OCI-LY3 (cell line): ENCODE results near the gene RETN.

Source experiments
- EZH2phosphoT487 ChIP-seq: fragments of 200-600 bp; shearing (Covaris generic); IDR thresholded peaks from 2 replicates; pipeline ENCODE4 v1.6.1; 2018; ENCODE audit warnings: antibody characterized with exemption, mixed run types, low read depth
- TF ChIP-seq, protein P1 (sequence below): fragments of 200-600, 300-600 bp; sonication (generic); IDR thresholded peaks from 2 replicates; pipeline ENCODE4 v1.5.1; 2014; ENCODE audit warnings: antibody characterized with exemption, low read length, low read depth

DNA sequence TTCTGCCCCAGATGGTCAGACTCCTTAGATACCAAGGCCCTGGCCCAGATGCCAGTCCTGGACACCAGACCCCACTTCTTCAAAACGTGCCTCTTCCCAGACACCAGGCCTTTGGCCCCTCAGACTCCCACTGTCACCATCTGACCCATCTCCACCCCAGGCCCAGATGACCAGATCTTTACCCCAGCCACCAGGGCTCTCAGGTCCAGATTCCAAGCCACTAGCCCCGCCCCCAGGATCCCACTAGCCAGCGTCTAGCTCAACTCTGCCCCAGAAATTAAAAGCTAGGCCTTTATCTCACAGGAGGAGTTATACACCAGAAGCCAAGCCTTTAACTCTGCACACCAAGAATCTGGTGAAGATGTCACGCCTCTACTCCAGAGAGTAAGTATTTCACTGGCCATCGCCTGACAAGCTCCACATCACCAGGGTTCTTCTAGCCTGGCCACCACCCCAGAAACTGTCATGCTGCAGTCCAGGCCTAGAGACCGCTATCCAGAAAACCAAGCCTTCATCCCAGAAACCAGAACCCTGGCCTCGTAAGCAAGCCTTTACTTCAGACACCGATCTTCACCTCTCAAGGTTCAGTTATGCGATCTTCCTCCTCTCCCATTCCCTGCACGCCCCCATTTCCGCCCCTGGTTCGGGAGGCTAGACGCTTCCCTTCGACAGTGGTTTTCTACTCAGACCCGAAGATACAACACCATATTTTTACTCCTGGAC, 40.1 kb upstream of the RETN start:
- TF ChIP-seq, protein P1, sequence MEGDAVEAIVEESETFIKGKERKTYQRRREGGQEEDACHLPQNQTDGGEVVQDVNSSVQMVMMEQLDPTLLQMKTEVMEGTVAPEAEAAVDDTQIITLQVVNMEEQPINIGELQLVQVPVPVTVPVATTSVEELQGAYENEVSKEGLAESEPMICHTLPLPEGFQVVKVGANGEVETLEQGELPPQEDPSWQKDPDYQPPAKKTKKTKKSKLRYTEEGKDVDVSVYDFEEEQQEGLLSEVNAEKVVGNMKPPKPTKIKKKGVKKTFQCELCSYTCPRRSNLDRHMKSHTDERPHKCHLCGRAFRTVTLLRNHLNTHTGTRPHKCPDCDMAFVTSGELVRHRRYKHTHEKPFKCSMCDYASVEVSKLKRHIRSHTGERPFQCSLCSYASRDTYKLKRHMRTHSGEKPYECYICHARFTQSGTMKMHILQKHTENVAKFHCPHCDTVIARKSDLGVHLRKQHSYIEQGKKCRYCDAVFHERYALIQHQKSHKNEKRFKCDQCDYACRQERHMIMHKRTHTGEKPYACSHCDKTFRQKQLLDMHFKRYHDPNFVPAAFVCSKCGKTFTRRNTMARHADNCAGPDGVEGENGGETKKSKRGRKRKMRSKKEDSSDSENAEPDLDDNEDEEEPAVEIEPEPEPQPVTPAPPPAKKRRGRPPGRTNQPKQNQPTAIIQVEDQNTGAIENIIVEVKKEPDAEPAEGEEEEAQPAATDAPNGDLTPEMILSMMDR, result no peak
- TF ChIP-seq EZH2phosphoT487, result no peak
